Iris pigment epithelial cell (primary cell): ENCODE data around the gene INSYN2B.
A peak's percentile ranks its signal among the peaks of the same experiment; 100 is the strongest.

ENCODE experiments used
- DNase-seq: peaks from one replicate; pipeline ENCODE4 v3.0.0-alpha.2; 2011; ENCODE audit warnings: low read depth

INSYN2B gene

DNA sequence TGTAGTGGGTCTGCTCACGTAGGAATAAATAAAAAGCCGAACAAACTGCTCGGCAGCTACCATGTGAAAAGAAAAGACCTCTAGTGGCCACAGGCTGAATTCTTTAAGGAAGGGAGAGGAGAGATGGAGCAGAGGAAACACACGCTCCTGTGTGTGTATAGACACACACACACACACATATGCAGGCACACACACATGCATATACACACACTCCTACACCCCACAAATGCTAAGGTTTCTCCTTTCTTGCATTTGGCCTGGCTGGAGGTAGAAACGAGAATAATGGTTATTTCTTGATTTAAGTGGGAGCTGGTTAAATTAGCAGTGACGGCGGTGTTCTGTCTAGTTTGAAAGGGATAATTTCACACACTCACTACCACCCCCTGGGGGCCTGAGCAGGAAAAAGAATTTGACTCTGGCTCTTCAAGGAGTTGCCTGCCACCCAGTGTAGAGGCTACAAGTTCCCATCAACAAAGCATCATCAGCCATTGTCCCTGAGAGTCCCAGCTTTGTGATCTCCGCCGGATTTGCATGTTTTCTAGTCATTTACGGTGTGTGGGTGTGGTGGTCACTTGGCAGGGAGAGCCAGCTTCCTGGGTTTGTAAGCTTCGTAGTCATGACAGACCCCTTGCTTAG lies at the start of gene INSYN2B:
TSS of gene INSYN2B (minus strand) at position 78 of the 636 bp plus-strand sequence. CDS start 96,597 bp downstream, outside the sequence.
- DNase-seq: peak; percentile 88

DNA sequence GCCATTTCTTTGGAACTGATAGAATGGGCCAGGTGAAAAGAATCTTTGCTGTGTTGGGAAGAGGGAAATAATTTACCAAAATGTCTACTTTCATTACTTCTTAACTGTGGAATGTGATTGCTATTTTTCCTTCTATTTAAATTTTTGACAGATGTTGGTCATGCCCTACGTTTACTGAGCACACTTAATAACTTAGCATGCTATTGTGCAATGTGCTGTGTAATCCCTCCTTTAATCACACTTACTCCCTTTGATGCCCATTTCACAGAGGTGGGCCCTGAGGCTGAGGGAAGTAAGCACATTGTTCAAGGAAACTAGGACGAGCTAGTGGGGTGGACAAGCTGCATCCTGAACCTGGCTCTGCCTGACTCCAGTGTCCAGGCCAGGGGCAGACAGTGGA lies 47.8 kb upstream of the INSYN2B start:
- peak; percentile 16 for DNase-seq

DNA sequence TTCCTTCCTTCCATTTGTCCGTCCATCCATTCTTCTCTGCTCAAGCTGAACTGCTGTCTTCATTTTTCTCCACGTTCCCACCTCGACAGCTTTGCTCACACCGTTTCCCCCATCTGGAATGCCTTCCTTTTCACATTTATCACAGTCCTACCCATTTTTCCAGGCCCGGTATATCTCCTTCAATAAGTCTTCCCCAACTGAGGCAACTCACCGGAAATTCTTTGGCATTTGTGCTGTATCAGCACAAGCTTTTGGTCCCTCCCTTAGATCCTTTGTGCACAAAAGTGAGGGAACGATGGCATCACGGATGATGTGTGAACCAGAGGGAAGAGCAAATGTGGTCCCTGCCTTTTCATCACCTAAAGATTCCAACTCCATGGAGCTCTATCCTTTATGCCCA lies 45.6 kb upstream of the INSYN2B start:
- DNase-seq: no peak

DNA sequence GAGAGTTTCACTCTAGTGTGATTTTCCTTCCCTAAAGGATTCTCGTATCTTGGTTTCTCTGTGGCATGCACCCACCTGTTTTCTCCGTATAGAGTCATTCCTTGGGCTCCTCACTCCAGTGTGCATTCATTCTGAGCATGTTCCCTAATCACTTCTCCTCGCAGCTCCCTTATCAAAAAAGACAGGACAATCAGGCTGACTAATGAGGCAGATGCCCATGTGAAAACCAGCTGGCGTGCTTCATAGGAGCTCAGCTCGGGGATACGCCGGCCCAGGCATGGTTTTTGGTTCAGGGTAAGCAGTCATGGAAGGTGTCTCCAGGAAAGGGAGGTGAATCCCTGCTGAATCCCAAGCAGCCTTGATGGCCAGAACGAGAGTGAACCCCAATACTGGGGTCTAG lies 41.2 kb upstream of the INSYN2B start:
- DNase-seq: no peak

DNA sequence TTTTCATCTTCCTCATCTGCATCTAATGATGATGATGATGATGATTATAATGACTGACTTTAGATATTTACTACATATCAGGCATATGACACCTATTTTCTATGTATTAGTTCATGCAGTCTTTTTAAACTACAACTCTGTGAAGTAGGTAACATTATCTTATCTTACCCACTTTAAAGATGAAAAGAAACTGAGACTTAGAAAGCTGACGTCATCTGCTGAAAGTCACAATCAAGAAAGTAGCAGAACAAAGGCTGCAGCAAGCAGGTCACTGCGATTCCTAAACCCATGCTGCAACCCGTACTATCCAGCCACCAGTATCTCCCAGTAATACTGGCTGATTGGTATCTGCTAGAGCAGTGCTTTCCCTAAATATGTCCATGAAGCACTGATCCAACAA lies 40.1 kb upstream of the INSYN2B start:
- no peak for DNase-seq

DNA sequence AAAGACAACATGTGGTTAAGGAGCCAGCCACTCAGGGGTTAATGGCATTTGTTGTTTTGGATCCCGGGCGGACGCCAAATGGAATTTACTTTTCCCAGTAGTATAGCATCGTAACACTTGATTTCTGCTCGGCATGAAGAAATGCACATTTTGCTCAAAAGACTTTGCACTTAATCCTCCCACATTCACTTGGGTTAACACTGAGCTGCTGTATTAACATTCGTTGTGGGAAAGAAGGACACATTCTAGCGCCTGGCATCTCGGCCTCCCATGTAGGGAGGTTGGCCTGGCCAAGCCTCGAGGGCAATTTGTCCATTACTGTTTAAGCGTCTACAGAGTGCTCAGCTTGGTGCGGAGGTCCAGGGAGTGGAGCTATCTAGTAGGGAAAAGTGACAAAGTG lies 32.3 kb upstream of the INSYN2B start:
- no peak for DNase-seq

DNA sequence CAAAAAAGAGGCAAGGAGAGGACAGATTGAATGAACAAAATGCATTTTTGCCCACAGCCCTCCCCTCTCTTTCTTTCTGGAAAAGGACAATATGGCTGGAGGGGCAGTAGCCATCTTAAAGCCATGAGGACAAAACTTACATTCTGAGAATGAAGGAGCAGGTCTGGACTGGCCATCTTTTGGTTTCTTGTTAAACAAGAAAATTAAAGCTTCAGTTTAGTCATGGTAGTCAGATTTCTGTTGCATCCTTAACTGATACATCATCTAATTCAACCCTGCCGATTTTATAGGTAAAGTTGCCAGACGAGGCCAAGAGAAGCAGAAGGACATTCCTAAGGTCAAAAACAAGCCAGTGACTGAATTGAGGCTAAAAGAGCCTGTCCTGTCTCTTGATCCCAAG lies 31.5 kb upstream of the INSYN2B start:
- DNase-seq: no peak

DNA sequence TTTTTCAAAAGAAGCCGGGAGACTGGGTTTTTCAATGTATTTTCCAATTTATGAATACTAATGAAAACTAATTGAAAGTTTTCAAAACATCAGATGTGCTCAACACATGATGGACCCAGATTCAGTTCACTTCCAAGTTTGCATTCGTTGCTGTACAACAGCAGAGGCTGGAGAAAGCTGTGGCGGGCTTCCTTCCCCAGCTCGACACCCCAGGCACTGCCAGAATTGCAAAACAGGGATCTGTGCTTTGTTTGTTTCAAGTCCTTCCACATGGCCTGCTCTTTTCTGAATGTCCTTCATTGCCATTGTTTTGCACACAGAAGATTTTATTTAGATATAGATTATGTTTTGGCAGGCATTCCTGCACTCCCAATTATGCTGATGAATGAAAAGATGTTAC lies 30.3 kb upstream of the INSYN2B start:
- DNase-seq: no peak

DNA sequence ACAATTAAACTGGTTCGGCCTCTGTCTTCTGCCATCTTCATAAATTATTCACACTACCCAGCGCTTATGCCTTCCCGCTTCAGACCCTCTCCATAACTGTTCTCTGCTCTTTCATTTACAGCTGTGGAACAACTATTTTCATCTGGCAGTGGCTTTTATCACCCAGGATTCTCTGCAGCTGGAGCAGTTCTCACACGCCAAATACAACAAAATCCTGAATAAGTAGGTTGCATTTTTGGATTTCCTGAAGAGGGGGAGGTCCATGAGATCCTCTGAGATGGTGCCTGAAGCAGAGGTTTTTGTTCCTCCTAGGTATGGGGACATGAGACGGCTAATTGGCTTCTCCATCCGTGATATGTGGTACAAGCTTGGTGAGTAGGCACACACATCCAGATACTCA lies 28.1 kb upstream of the INSYN2B start:
- no peak for DNase-seq

DNA sequence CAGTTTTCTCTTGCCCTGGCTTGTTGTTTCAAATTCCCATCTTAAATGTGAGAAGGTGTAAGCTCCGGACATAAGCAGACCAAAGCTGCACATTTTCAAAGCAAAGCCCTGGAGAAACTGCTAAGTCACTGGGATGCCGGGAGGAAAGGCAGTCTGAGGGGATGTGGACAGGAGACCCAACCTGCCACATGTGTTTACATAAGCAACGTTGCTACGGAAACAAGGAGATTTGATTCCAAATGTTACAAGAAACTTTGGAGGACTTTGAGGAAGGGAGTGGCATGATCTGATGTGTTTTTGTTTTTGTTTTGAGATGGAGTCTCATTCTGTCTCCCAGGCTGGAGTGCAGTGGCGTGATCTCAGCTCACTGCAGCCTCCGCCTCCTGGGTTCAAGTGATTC lies 25.7 kb upstream of the INSYN2B start:
- no peak for DNase-seq

DNA sequence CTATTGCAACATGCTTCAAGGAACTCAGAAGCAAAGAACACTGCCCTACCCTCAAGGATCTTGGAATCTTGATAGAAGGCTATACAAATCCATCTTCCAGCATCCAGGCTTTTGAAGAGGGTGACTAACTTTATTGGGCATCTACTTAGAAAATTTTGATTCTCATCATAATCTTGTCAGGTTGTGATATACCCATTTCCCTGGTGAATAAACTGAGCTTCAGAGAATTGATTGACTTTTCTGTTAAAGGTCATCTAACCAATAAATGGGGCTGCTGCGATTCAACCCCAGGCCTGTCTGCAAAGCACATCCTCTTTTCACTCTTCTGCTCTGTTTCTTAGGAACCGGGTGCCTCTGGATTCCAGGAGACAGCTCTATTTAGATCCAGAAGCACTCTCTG lies 19.9 kb upstream of the INSYN2B start:
- DNase-seq: no peak

DNA sequence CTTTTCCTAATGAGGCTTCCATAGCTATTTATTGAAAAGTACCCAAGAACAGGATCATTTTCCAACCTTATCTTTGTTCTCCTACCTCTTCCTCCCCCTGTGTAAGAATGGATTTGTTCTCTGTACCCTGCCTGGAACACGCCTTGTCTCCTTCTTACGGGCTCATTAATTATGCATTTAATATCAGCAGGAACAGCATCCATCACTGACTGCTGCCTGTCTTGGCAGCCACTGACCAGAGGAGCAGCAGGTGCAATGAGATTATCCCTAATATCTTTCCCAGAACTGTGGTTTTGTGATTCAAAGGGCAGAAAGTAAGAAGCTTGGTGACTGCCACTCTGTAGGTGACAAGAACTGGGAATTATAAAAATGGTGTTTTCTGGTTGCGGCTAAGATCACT lies 19.3 kb upstream of the INSYN2B start:
- DNase-seq: no peak

DNA sequence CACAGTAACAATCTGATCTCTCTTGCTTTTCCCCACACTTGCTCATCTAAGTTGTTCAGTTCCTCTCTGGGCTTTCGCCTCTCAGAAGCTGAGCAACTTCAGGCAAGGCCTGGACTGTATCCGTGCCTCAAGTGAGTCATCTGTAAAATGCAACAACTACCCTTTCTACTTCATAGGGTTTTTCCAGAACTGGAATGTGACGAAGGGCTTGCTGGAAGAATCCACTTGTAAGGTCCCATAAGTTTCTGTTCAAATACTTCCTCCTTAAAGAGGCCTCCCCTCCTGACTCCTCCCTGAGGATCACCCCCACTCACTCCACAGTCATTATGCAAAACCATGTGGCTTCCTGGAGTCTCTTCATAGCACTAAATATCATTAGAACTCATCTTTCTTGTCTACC lies 17.5 kb upstream of the INSYN2B start:
- no peak for DNase-seq

DNA sequence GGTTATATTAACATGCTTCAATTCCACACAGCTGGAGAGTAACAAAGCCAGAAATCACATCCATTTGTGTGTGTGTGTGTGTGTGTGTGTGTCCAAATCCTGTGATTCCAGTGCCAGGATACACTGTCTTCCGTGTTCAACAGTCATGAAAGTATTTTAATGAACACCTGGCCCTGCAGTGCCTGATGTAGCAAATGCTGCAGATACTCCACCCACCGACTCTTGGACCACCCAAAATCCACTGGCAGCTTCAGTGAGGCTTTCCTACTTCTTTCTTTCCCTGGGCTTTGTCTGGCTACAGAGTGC lies 13.1 kb upstream of the INSYN2B start:
- DNase-seq: no peak

DNA sequence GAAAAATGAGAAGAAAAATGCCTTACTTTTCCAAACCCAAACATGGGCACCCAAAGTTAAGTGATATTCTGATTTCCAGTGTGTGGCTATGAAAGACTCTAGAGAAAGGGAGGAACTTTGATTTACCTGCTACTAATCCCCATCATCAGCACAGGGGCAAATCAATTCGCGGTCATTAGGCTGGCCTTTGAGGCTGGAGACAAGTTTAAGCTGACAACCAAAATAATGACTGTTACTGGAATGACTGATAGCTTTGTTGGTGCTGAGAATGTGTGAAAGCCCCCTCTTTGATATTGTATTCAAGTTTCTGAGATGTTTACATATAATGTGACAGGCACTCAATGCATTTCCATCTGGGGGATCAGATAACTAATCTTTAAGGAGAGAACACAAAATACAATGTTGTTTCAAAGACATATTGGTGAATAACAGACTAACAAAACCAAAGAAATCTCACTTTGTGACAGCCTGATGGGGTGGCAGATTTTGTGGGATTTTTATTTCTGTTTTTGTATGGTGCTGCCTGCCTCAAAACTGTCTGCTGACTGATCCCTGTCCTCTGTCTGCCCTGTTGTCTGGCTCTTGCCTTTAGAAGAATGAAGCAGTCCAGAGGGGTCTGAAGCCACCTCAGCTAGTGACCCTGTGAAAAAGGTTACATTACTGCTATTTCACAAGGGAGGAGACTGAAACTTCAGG lies 12.6 kb upstream of the INSYN2B start:
- DNase-seq: no peak

DNA sequence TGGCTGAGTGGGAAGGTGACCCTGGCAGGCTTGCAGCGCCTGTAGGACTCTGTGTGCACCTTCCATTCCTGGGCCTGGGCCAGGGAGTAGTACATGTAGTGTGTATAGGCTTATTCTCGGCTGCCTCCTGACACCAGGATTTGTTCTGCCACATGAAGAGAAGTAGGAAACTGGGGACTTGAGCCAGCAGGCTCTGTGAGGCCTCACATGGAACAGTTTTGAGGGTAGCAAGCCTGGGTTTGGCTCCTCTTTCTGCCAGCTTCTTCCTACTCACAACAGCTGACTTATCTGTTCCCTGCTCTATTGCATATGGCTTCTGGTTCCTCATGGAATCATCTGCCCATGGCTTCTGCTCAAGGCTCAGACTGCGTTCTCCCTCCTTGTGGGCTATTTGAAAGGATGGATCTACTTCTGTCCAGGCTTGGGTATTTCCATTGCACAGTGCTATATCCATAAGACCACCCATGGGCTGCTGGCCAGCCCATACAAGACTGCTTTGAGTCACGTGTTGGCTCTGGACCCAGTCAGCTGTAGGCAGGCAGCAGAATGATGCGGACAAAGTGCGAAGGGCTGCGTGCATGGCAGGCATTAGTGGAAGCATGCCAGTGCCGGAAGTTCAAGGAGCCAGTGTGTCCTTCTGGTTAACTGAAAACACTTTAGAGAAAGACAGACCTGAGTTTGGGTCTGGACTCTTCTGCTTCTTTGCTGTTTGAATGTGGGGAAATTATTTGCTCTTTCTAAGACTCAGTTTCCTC lies 11.0 kb upstream of the INSYN2B start:
- no peak for DNase-seq

DNA sequence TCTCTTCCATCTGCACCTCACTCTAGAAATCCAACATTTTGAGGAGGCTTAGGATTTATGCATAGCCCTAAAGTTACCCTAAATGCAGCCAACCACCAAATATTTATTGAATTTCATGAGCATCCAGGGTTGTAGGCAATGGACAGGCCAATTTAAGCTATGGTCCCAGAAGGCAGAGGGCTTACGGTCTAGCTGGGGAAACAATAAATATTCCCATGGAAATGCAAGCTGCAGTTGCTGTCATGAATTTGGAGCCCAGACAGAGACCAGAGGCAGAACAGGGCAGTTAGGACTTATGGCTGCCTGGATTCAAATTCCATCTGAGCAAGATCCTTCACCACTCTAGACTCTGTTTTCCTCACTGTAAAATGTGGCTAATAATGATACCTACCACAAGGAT lies 9.1 kb upstream of the INSYN2B start:
- no peak for DNase-seq

DNA sequence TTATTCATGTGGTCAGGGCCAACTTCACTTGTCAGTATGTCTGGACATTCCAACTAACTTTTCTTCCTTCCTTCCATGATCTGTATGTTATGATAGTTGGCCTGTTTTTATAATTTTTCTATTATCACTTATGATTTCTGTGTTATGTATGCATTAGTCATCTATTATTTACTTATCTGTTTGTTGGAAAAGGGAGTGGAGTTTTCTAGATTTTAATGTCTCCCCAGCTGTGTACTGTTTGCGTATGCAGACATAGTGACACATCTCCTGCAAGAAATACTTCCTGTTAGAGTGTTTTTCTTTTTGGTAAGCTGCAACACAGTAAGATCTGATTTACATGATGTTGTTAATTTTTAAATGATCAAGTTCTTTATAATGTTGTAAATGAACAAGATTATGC lies 8.7 kb upstream of the INSYN2B start:
- peak; percentile 59 for DNase-seq

DNA sequence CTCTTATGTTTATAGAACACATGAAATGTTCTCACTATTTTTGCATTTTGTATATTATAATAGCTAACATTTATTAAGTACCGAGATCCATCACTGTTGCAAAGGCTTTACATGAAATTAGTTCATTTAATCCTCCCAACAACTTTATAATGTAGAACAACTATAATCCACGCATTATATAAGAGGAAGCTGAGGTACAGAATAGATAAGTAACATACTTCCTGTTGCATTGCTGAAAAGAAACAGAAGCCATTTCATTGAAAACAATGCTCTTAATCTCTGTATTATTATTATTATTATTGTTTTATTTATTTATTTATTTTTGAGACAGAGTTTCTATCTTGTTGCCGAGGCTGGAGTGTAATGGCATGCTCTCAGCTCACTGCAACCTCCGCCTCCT lies 7.9 kb upstream of the INSYN2B start:
- no peak for DNase-seq

DNA sequence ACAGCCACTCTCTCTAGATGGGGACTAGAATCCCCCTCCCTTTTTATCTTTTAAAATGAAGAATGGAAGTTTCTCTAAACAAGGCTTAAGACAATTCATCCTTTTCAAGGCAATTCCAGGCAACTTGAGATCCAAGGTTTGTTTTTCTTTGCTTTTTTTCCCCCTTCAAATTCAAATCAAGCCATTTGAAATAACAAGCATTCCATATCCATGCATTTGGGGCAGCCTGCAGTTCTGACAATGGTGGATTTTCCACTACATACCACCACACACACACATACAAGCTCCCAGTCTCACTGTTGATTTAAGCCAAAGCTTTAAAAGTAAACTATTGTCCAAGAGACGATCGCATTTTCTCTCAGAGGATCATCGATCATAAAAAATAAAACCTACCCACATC lies 424 bp downstream of the INSYN2B start:
- no peak for DNase-seq

DNA sequence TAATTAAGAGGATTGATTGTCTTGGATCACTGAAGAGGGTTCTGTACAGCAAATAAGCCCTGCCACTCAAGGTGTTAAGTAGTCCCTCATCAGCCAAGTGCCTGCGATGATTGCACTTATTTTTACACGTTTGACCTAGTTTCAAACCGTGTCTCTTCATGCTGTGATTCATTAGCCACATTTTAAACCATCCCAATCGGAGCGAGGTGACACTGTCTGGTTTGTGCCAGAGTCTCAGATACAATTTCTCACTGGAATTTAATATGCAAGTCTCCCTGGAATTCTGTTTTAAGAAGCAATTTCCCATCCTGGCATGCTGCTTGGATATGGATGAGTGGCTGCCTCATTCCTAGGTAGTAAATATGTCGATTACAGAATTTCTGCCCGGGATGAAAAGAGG lies 1.6 kb downstream of the INSYN2B start:
- DNase-seq: no peak

DNA sequence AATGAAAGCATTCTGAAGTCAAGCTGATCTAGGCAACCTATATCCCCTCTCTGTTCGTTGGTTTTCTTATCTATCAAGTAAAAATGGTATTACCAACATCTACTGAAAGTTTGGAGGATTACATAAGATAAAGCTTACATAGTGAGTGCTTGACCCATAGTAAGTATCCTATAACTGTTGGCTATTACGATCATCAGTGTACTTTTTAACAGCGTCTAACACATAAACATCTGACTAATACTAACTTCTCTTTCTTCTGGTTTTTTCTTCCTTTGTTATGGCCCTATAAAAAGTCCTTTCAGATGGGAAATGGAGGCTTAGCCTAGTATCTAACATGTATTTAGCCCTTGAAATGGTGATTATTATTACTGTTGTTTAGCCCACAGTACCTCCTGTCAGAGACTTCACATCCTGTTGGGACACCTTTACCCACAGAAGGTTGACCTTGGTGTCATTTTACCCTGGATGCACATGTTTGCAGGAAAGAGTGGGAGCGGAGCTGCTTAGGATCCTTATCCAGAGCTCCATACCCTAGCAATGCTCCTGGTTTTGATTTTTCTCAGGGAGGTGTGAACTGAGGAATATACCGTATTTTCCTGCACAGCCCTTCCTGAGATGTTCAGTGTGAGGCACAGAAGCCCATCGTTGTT lies 6.0 kb downstream of the INSYN2B start:
- peak; percentile 63 for DNase-seq

DNA sequence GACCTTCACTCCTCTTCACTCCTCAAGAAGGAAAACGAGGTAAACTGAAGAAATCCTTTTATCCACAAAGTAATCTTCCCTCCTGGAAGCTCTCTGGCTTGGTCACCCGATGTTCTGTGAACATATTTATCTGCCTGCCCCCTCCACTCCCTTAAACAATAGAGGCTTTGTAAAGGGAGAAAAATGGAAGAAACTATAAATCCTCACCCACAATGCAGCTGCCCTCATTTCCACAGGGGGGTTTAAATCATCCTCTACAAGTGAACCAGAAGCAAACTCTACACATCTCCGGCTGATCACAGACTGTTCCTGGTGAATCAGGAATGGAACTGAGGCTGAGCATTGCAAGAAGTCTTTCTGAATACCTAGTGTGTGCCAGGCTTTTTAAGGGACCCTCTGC lies 7.2 kb downstream of the INSYN2B start:
- DNase-seq: no peak
